GM13977 (cell line): Measurements from ENCODE around the gene PRAMEF12.

Experiments
- DNase-seq: peaks from one replicate; pipeline ENCODE4 v3.0.0; 2012; ENCODE audit warnings: low spot score
- CTCF ChIP-seq: IDR thresholded peaks from 2 replicates; pipeline ENCODE4 v1.5.1; 2012; ENCODE audit warnings: mild to moderate bottlenecking, control low read depth; ENCODE audit not compliant: insufficient read depth; ENCODE audit errors: extremely low read depth, missing control alignments
- in situ Hi-C: fragments of 300-500 bp; cut with MboI; formaldehyde crosslinking; loops from one replicate; pipeline ENCODE4 v1.12.0; 2022; ENCODE audit warnings: low sequenced_read_pairs, low pct_unique_long_range_greater_than_20kb, mixed read lengths, inconsistent platforms; ENCODE audit not compliant: unreplicated experiment

PRAMEF12 gene

GRCh38 chr1:12741946-12742345 lies 31.6 kb upstream of the PRAMEF12 start:
- in situ Hi-C loops, result no loop called here
- TF ChIP-seq CTCF, result no peak
- DNase-seq, result no peak

GRCh38 chr1:12745126-12745991 lies 28.2 kb upstream of the PRAMEF12 start:
- no peak for DNase-seq
- in situ Hi-C loops, result no loop called here
- no peak for TF ChIP-seq CTCF

GRCh38 chr1:12745992-12746323 lies 27.6 kb upstream of the PRAMEF12 start, which contains the start of gene CFAP107:
CFAP107 (plus strand) TSS chr1:12746200; CDS start chr1:12746431, 231 bp downstream.
- peak; percentile 21 for DNase-seq
- in situ Hi-C loops, result no loop called here
- no peak for TF ChIP-seq CTCF

- TF ChIP-seq CTCF, result no peak
- in situ Hi-C loops, result no loop called here
These were observed 24.7 kb upstream of the PRAMEF12 start for GRCh38 chr1:12748778-12749355.

DNA sequence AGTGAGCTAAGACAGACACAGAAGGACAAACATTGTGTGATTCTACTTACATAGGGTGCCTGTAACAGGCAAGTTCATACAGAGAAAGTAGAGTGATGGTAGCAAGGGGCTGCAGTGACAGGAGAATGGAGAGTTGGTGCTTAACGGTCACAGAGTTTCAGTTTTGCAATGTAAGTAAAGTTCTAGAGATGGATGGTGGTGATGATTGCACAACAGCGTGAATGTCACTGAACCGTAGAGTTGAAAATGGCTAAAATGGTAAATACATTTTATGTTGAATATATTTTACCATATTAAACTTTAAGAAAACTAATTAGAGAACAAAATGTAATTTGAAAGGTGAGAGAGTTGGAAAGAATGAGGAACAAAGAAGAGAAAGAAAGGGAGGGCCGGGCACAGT lies 18.8 kb upstream of the PRAMEF12 start:
- TF ChIP-seq CTCF, result no peak
- in situ Hi-C loops, result no loop called here
- no peak for DNase-seq

More at GRCh38 chr1:12748778-12749355, 24.7 kb upstream of the PRAMEF12 start:
- DNase-seq, result no peak

DNA sequence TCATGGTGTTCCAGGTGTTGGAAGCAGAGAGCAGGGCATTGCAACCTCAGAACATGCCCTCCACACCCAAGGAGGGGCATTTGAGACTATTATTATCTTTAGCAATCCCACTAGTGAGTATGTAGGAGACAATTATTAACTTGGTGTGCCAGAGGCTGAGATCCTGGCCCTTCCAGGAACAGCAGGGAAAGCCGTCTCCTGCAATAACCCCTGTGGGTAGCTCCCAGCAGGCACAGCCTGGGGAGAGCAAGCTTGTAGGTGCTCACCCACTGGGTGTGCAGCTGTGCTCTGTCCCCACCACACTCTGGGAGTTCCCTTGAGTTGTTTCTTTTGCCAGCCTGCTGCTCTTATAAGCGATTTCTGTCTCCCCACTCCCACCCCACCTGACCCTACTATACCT lies 17.3 kb upstream of the PRAMEF12 start:
- no peak for TF ChIP-seq CTCF
- no peak for DNase-seq
- in situ Hi-C loops, result no loop called here
